ENCODE measurements around the gene SENP7. TPM values are rescaled to one million over a fixed set of nuclear protein-coding genes. Genes with fewer than 3 reads are reported as not detected.

Gene SENP7
- total and polyA plus RNA-seq, 2 donors (not counting 1 experiment from before 2014, with no cell fraction given) = 14.7 to 50.3 TPM

GRCh38 chr3:101518421-101518871, 5.4 kb upstream of the SENP7 start:
- H3K4me2 ChIP-seq (replicated peaks; ENCODE audit: low read depth, low read length, poor library complexity, severe bottlenecking) = no peak overlapping the region
- no peaks in the 10 kb centered on the region for H4K20me1 ChIP-seq (ENCODE audit: control insufficient read depth, insufficient read depth, low read length, poor library complexity, severe bottlenecking)
- ChIA-PET POLR2A (no interaction called here), CTCF (no interaction called here)
- ATAC-seq (ENCODE audit: low read depth) (peak; percentile 28), DNase-seq (peak; percentile 19)
- no peak overlapping the region for H3K27ac Mint-ChIP-seq
- H3K4me3 ChIP-seq (ENCODE audit: control extremely low read depth in 1 of 5, extremely low read depth in 1 of 5, insufficient read depth in 1 of 5, low read depth in 2 of 5, low read length in 4 of 5) = no peak overlapping the region
- no peak overlapping the region for H3K4me3 Mint-ChIP-seq
- peaks cover 10% of the 10 kb centered on the region for H3K4me1 Mint-ChIP-seq
- peaks cover 8% of the 10 kb centered on the region for H3K79me2 ChIP-seq (ENCODE audit: control insufficient read depth, insufficient read depth, low read length)
- peaks cover 6 to 10% of the 10 kb centered on the region in 2 donors for H3K4me1 ChIP-seq (ENCODE audit: control insufficient read depth in 2 of 2, insufficient read depth in 2 of 2, low read length in 2 of 2)
- H3K9me3 Mint-ChIP-seq (ENCODE audit: insufficient read depth) = no peaks in the 10 kb centered on the region
- no peak overlapping the region for H3K9ac ChIP-seq (ENCODE audit: low read length)
- H2AFZ ChIP-seq (ENCODE audit: insufficient read depth, low read depth, low read length, poor library complexity, severe bottlenecking) = peak overlapping the region; percentile 13
- no peaks in the 10 kb centered on the region for H3K9me3 ChIP-seq (ENCODE audit: control extremely low read depth in 1 of 3, control insufficient read depth in 2 of 3, insufficient read depth in 1 of 3, low read length in 2 of 3)
- intact Hi-C loops (cut with micrococcal nuclease) = no loop called here
- TF ChIP-seq, protein P1, sequence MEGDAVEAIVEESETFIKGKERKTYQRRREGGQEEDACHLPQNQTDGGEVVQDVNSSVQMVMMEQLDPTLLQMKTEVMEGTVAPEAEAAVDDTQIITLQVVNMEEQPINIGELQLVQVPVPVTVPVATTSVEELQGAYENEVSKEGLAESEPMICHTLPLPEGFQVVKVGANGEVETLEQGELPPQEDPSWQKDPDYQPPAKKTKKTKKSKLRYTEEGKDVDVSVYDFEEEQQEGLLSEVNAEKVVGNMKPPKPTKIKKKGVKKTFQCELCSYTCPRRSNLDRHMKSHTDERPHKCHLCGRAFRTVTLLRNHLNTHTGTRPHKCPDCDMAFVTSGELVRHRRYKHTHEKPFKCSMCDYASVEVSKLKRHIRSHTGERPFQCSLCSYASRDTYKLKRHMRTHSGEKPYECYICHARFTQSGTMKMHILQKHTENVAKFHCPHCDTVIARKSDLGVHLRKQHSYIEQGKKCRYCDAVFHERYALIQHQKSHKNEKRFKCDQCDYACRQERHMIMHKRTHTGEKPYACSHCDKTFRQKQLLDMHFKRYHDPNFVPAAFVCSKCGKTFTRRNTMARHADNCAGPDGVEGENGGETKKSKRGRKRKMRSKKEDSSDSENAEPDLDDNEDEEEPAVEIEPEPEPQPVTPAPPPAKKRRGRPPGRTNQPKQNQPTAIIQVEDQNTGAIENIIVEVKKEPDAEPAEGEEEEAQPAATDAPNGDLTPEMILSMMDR (IDR thresholded peaks at IDR 0.05) = no peak
- TF ChIP-seq EZH2 (IDR thresholded peaks at IDR 0.05; ENCODE audit: borderline replicate concordance, insufficient read depth, low read depth, low read length, poor library complexity, severe bottlenecking) = no peak
- H3K36me3 ChIP-seq (replicated peaks in 1 of 2; ENCODE audit: control extremely low read depth in 1 of 2, control insufficient read depth in 1 of 2, extremely low read depth in 1 of 2, insufficient read depth in 2 of 2, low read length in 1 of 2) = no peaks in the 10 kb centered on the region
- peaks cover 0 to 5% (median 0%) of the 10 kb centered on the region in 4 experiments for H3K27me3 ChIP-seq (replicated peaks in 1 of 4; ENCODE audit: control extremely low read depth in 1 of 4, control insufficient read depth in 3 of 4, insufficient read depth in 4 of 4, low read length in 3 of 4)
- no peak overlapping the region for H3K27ac ChIP-seq (ENCODE audit: low read length in 2 of 2)
- WGBS (ENCODE audit: insufficient coverage) = 82% methylated on average over 3 of the region's 3 CpGs
- peaks cover 11% of the 10 kb centered on the region for H3K27me3 Mint-ChIP-seq

GRCh38 chr3:101513419-101513986, 491 bp upstream of the SENP7 start:
- CTCF ChIA-PET = interaction anchor here (1.7 kb wide), 1 partner anchor 60 kb away, joined by 9 read pairs; the partner anchor contains the start of gene PCNP
- Mint-ChIP-seq H3K9me3 (ENCODE audit: insufficient read depth) (no peaks in the 10 kb centered on the region), H3K4me1 (peaks cover 43% of the 10 kb centered on the region), H3K27me3 (peaks cover 11% of the 10 kb centered on the region), H3K4me3 (peak overlapping the region; percentile 100), H3K27ac (peak overlapping the region; percentile 99)
- peaks cover 0 to 5% (median 0%) of the 10 kb centered on the region in 4 experiments for H3K27me3 ChIP-seq (replicated peaks in 1 of 4; ENCODE audit: control extremely low read depth in 1 of 4, control insufficient read depth in 3 of 4, insufficient read depth in 4 of 4, low read length in 3 of 4)
- TF ChIP-seq, protein P1 (IDR thresholded peaks at IDR 0.05) = no peak
- no peak for TF ChIP-seq EZH2 (IDR thresholded peaks at IDR 0.05; ENCODE audit: borderline replicate concordance, insufficient read depth, low read depth, low read length, poor library complexity, severe bottlenecking)
- H3K9me3 ChIP-seq (ENCODE audit: control extremely low read depth in 1 of 3, control insufficient read depth in 2 of 3, insufficient read depth in 1 of 3, low read length in 2 of 3) = no peaks in the 10 kb centered on the region
- POLR2A ChIA-PET = interaction anchor here (1.8 to 1.9 kb wide), 2 partner anchors 49 to 60 kb away, joined by 19 to 24 read pairs; partner anchors contain the start of genes PCNP and TRMT10C
- ATAC-seq (ENCODE audit: low read depth) (peak; percentile 59), DNase-seq (no peak)
- peak overlapping the region; percentile 91 to 95 for H3K27ac ChIP-seq (ENCODE audit: low read length in 2 of 2)
- peak overlapping the region; percentile 92 for H2AFZ ChIP-seq (ENCODE audit: insufficient read depth, low read depth, low read length, poor library complexity, severe bottlenecking)
- H3K9ac ChIP-seq (ENCODE audit: low read length) = peak overlapping the region; percentile 88
- H3K4me2 ChIP-seq (replicated peaks; ENCODE audit: low read depth, low read length, poor library complexity, severe bottlenecking) = peak overlapping the region; percentile 78
- intact Hi-C loops (cut with micrococcal nuclease) = loop anchor here (1.0 to 5.0 kb wide), 4 partner anchors 48 to 264 kb away; partner anchors contain the start of genes NXPE3 and TRMT10C
- H3K36me3 ChIP-seq (replicated peaks in 1 of 2; ENCODE audit: control extremely low read depth in 1 of 2, control insufficient read depth in 1 of 2, extremely low read depth in 1 of 2, insufficient read depth in 2 of 2, low read length in 1 of 2) = no peaks in the 10 kb centered on the region
- H3K4me3 ChIP-seq (ENCODE audit: control extremely low read depth in 1 of 5, extremely low read depth in 1 of 5, insufficient read depth in 1 of 5, low read depth in 2 of 5, low read length in 4 of 5) = peak overlapping the region; percentile 67 to 97 (median 86)
- WGBS (ENCODE audit: insufficient coverage) = 11% methylated on average over 7 of the region's 12 CpGs
- H3K79me2 ChIP-seq (ENCODE audit: control insufficient read depth, insufficient read depth, low read length) = peaks cover 55% of the 10 kb centered on the region
- peaks cover 12 to 13% of the 10 kb centered on the region in 2 donors for H3K4me1 ChIP-seq (ENCODE audit: control insufficient read depth in 2 of 2, insufficient read depth in 2 of 2, low read length in 2 of 2)
- no peaks in the 10 kb centered on the region for H4K20me1 ChIP-seq (ENCODE audit: control insufficient read depth, insufficient read depth, low read length, poor library complexity, severe bottlenecking)

Data from B cell (primary cell).